Measurements from ENCODE around the gene MRPL54.

GRCh38 chr19:3807131-3807480 lies 44.6 kb downstream of the MRPL54 start:
- no peak for TF ChIP-seq REST (IDR thresholded peaks at IDR 0.05; ENCODE audit: borderline replicate concordance)
- no peak for TF ChIP-seq CTCF (IDR thresholded peaks at IDR 0.05; ENCODE audit: poor library complexity, severe bottlenecking)
- no peak for TF ChIP-seq SMC3 (conservative IDR thresholded peaks at IDR 0.05; ENCODE audit: poor library complexity)
- no peak for TF ChIP-seq POLR2AphosphoS5 (IDR thresholded peaks at IDR 0.05)
- no peak for TF ChIP-seq EZH2 (IDR thresholded peaks at IDR 0.05; ENCODE audit: borderline replicate concordance, insufficient read depth, low read length, poor library complexity, severe bottlenecking)
- TF ChIP-seq EP300 (conservative IDR thresholded peaks at IDR 0.05; ENCODE audit: poor library complexity, severe bottlenecking) = no peak
- no peak for TF ChIP-seq TAF1 (IDR thresholded peaks at IDR 0.05; ENCODE audit: low read depth)
- no peak for TF ChIP-seq MXI1 (conservative IDR thresholded peaks at IDR 0.05; ENCODE audit: poor library complexity, severe bottlenecking)
- no peak for TF ChIP-seq RAD21 (conservative IDR thresholded peaks at IDR 0.05)

Data from neural cell (in vitro differentiated cells).